Body of pancreas (tissue), 4 donors: Measurements from ENCODE around the gene LMTK2.

ENCODE experiments used
- POLR2A ChIP-seq, 3 donors: fragments of 450-650 bp; IDR thresholded peaks; one replicate each; pipeline ENCODE4 v1.6.1; 2016; ENCODE audit warnings: antibody characterized with exemption in 3 of 3, mild to moderate bottlenecking in 2 of 3
- TF ChIP-seq, protein P1 (sequence below), 7 experiments: fragments of 450-650 bp in 4 of 7; fragments of 200-600 bp in 3 of 7; sonication (generic) in 3 of 7; IDR thresholded peaks; one replicate each; pipeline ENCODE4 v1.5.1; 2016 to 2019; ENCODE audit warnings: antibody characterized with exemption in 7 of 7

DNA sequence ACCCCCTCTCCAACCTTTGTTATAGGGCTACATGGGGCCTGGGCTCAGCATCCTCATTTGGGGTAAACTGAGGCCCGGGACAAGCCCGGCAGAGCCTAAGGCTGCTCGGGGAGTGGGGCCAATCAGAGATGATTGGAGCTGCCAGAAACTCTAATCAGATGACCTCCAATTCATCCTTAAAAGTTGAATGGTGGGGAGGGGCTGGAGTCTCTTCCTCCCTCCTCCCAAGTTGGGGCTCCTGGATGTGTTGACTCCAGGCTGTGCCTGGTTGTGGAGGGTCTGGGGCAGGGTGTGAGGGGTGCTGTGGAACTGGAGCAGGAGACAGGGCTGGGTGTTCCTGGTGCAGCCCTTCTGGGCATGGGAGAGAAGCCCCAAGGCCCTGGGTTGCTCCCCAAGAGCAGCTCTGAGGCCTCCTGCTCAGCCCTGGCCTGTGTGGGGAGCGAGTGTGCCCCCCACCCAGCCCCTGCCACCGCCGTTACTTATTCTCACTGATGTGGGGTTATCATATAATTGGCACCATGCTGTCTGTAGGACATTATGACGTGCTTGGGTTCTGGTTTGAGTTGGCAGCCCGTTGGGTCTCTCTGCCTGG is 106.7 kb downstream of the LMTK2 start:
- no peak for TF ChIP-seq POLR2A (IDR thresholded peaks at IDR 0.05)
- TF ChIP-seq, protein P1, sequence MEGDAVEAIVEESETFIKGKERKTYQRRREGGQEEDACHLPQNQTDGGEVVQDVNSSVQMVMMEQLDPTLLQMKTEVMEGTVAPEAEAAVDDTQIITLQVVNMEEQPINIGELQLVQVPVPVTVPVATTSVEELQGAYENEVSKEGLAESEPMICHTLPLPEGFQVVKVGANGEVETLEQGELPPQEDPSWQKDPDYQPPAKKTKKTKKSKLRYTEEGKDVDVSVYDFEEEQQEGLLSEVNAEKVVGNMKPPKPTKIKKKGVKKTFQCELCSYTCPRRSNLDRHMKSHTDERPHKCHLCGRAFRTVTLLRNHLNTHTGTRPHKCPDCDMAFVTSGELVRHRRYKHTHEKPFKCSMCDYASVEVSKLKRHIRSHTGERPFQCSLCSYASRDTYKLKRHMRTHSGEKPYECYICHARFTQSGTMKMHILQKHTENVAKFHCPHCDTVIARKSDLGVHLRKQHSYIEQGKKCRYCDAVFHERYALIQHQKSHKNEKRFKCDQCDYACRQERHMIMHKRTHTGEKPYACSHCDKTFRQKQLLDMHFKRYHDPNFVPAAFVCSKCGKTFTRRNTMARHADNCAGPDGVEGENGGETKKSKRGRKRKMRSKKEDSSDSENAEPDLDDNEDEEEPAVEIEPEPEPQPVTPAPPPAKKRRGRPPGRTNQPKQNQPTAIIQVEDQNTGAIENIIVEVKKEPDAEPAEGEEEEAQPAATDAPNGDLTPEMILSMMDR (IDR thresholded peaks at IDR 0.05): no peak
